Cerebellar cortex (tissue), 1 donor: Measurements from ENCODE around the gene ART5.

Experiments used
- DNase-seq: peaks from one replicate; pipeline ENCODE4 v3.0.0-alpha.2; 2015; ENCODE audit warnings: low spot score

Gene ART5, protein sequence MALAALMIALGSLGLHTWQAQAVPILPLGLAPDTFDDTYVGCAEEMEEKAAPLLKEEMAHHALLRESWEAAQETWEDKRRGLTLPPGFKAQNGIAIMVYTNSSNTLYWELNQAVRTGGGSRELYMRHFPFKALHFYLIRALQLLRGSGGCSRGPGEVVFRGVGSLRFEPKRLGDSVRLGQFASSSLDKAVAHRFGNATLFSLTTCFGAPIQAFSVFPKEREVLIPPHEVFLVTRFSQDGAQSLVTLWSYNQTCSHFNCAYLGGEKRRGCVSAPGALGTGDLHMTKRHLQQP

DNA sequence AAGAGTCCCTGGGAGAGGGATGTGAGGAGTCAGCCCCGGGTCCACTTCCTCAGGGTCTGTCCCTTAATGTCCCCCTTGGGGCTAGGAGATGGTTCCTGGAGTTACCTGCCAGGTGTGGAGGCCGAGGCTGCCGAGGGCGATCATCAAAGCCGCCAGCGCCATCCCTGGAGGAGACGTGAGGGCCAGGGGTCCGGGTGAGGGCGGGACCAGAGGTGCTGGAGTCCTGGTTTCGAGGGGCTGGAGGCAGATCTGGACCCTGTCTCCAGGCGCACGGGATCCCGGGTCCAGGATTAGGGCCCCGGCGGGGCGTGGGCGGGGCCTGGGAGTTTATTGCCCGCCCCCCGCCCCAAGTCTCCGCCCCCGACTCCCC, at the start of gene ART5:
ART5 (minus strand) TSS at position 292 of the 370 bp plus-strand sequence; CDS start at position 162, 130 bp downstream.
- DNase-seq, result no peak

DNA sequence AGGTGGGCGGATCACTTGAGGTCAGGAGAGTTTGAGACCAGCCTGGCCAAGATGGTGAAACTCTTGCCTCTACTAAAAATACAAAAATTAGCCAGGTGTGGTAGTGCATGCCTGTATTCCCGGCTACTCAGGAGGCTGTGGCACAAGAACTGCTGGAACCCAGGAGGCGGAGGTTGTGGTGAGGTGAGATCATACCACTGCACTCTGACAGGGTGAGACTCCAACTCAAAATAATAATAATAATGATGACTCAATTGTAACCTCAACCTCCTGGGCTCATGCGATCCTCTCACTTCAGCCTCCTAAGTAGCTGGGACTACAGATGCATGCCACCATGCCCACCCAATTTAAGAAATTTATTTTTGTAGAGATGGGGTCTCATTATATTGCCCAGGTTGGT, 45.0 kb upstream of the ART5 start:
- no peak for DNase-seq

DNA sequence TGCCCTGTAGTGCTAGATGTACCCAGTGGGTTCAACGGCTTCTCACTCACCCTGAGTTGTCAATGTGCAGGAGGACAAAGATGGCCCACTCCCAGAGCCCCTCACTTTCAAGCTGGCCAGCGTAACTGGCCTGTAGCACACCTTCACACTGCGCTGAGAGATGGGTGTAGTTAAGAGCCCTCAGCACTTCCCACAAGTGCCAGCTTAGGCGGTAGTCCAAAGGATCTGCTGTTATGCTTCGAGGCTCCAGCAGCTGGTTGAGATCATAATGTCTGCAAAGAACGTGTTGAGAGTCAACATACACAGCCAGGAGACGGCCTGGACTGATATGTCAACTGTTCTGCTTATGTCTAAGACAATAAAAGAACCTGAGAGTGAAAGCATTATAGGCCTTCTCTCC, 44.1 kb upstream of the ART5 start:
- DNase-seq, result no peak

GRCh38 chr11:3684819-3685172, 43.0 kb upstream of the ART5 start:
- DNase-seq, result no peak

- no peak for DNase-seq
Observed at GRCh38 chr11:3684129-3684818, 42.5 kb upstream of the ART5 start.

- DNase-seq, result no peak
Observed at GRCh38 chr11:3683039-3683438, 41.2 kb upstream of the ART5 start.

GRCh38 chr11:3679077-3679476, 37.3 kb upstream of the ART5 start:
- DNase-seq, result no peak

DNA sequence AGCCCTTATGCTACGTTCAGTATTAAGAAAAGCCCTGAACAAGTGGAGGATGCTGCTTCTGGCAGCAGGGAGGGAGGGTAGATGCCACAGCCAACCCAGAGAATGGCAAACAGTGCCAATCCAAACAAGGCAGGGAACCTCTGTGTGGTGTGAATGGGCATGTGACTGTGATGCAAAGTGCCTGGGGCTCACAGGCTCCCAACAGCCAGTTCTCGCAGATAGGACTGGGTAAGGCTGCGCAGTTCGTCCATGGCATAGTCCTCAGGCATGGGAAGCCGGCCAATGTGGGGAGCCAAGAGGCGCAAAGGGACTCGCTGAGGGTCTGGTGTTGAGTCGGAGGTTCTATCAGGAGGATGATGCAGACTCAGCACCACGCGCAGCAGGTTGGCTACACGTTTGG, 34.2 kb upstream of the ART5 start:
- no peak for DNase-seq

DNA sequence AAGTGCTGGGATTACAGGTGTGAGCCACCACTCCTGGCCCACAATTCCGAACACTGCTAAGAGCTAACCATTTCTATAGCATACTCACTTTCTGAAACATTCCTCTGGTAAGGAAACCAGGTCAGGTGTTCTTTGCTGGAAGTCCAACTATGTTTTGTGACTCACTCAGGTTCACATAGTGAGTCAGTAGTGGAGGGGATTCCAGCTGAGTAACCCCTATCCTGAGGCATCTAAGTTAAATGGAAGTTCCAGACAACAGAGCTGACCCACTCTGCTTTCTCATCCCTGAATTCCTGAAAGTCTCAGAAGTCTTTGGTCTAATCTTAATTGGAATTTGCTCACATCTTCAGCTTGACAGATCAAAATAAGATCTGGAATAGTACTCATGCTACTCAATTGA, 32.4 kb upstream of the ART5 start:
- DNase-seq, result no peak

GRCh38 chr11:3671334-3672254, 29.8 kb upstream of the ART5 start, which contains the start of gene CHRNA10:
Gene CHRNA10 (minus strand): TSS chr11:3671384. CDS start chr11:3671312, 72 bp downstream.
- no peak for DNase-seq

GRCh38 chr11:3669742-3670183, 28.0 kb upstream of the ART5 start:
- DNase-seq, result no peak

- DNase-seq, result no peak
Observed at GRCh38 chr11:3669128-3669527, 27.3 kb upstream of the ART5 start.

- no peak for DNase-seq
Observed at GRCh38 chr11:3667149-3668035, 25.6 kb upstream of the ART5 start.

DNA sequence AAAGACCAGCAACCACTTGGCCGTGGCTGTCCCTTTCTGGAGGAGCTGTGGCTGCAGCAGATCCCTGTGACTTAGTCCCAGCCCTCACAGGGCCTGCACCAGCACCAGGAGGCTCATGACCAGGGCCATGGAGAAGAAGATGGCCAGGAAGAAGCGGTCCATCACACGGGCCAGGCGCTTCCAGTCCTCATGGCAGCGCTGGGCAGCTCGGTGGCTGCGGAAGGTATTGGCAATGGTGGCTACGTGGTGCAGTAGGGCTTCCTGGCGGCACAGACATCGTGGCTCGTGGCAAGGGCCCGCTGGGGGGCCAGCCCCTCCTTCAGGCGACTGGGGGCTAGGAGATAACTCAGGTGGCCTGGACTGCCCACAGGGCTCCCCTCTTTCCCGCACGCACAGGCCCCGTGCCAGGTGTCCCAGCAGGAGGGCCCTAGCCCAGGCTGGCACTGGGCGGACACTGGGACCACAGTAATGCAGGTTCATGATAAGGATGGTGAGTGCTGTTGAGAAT, 24.3 kb upstream of the ART5 start:
- no peak for DNase-seq

- DNase-seq, result no peak
Observed at GRCh38 chr11:3665336-3666022, 23.7 kb upstream of the ART5 start.

- no peak for DNase-seq
Observed at GRCh38 chr11:3664032-3664630, 22.3 kb upstream of the ART5 start.

DNA sequence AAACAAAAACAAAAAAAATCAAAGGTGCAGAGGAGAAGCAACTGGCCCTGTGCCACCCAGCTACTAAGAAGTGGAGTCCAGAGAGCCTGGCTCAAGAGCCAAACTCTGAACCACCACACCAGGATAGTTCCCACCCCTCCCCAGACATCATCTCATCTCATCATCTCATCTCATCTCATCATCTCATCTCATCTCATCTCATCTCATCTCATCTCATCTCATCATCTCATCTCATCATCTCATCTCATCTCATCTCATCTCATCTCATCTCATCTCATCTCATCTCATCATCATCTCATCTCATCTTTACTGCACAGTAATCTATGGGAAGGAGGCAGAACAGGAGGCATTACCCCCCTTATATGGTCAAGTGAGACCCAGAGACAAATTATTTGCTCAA, 21.1 kb upstream of the ART5 start:
- DNase-seq, result no peak

DNA sequence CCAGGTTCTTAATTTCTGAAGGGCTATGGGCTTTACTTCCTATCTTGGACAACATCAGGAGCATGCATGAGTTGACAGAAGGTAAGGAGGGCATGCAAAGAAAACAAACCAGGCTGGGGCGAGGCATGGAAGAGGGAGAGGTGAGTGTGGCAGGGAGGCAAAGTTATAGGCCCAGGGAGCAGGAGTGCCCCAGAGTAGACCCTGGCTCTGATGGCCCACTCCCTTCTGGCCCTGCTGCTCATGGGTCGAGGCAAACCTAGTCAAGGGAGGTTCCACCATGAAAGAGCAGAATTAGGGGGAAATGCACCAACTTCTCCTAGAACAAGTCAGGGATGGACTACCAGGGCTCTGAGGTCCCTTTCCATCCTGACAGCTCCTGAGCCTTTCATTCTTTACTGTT, 19.2 kb upstream of the ART5 start:
- no peak for DNase-seq

- DNase-seq, result no peak
Observed at GRCh38 chr11:3659595-3660515, 18.1 kb upstream of the ART5 start.
